NT2/D1 (cell line): Measurements from ENCODE around the gene RIOK2.

Experiments used
- SUZ12 ChIP-seq: IDR thresholded peaks from 2 replicates; pipeline ENCODE4 v1.6.1; 2011; ENCODE audit not compliant: insufficient read length, insufficient read depth; ENCODE audit errors: extremely low read depth
- YY1 ChIP-seq: IDR thresholded peaks from 2 replicates; pipeline ENCODE4 v1.6.1; 2011; ENCODE audit not compliant: insufficient read length, insufficient read depth
- ZNF274 ChIP-seq: IDR thresholded peaks from 2 replicates; pipeline ENCODE4 v1.6.1; 2011; ENCODE audit warnings: mild to moderate bottlenecking, low read depth, low read length

- TF ChIP-seq ZNF274 (no peak), YY1 (no peak), SUZ12 (no peak)
These were observed 1.0 kb downstream of the RIOK2 start for GRCh38 chr5:97181856-97182545.
